Measurements from ENCODE around the gene RHOXF2. TPM values are rescaled to one million over a fixed set of nuclear protein-coding genes. Genes with fewer than 3 reads are reported as not detected.
"Not testable (repeated sequence)": the region's sequence is repeated elsewhere in the genome, so short reads cannot be mapped to it uniquely, and the experiment has no call there.

Gene RHOXF2
- total RNA-seq, 1 experiment from 2014 or later, result not detected

- no peak overlapping the region for H3K27ac Mint-ChIP-seq (ENCODE audit: unreplicated experiment)
- no peaks in the 10 kb centered on the region for H3K36me3 ChIP-seq (ENCODE audit: control insufficient read depth, insufficient read depth, low read length)
- ChIA-PET POLR2A (no interaction called here), CTCF (no interaction called here)
- H3K27me3 Mint-ChIP-seq (ENCODE audit: insufficient read depth, unreplicated experiment), result peaks cover 2% of the 10 kb centered on the region
- no peak for DNase-seq
- BruUV-seq (replicated peaks), result no TSS peak
- no peak overlapping the region for H3K4me3 ChIP-seq (ENCODE audit: low read depth, low read length)
- no peak for TF ChIP-seq CTCF (IDR thresholded peaks at IDR 0.05; ENCODE audit: insufficient read depth in 1 of 2, low read depth in 1 of 2, low read length in 1 of 2, severe bottlenecking in 1 of 2, unreplicated experiment in 1 of 2)
- peaks cover 7% of the 10 kb centered on the region for H3K4me1 Mint-ChIP-seq (ENCODE audit: low read depth, unreplicated experiment)
- no peaks in the 10 kb centered on the region for H3K4me1 ChIP-seq
- no peaks in the 10 kb centered on the region for H3K9me3 Mint-ChIP-seq (ENCODE audit: unreplicated experiment)
- H3K27me3 ChIP-seq (replicated peaks; ENCODE audit: control insufficient read depth, insufficient read depth, low read length), result no peaks in the 10 kb centered on the region
- no peaks in the 10 kb centered on the region for H3K9me3 ChIP-seq
- no peaks in the 10 kb centered on the region for H3K36me3 Mint-ChIP-seq (ENCODE audit: insufficient read depth, unreplicated experiment)
- H3K4me3 Mint-ChIP-seq (ENCODE audit: unreplicated experiment), result no peak overlapping the region
- intact Hi-C loops (cut with micrococcal nuclease; ENCODE audit: unreplicated experiment), result no loop called here
These were observed 38.2 kb upstream of the RHOXF2 start for GRCh38 chrX:120120223-120120622.

- POLR2A ChIA-PET, result no interaction called here
- no peak for TF ChIP-seq CTCF (IDR thresholded peaks at IDR 0.05; ENCODE audit: insufficient read depth in 1 of 2, low read depth in 1 of 2, low read length in 1 of 2, severe bottlenecking in 1 of 2, unreplicated experiment in 1 of 2)
- no peaks in the 10 kb centered on the region for H3K4me1 Mint-ChIP-seq (ENCODE audit: low read depth, unreplicated experiment)
These were observed 33.0 kb upstream of the RHOXF2 start for GRCh38 chrX:120125444-120125843.

GRCh38 chrX:120128306-120128846 is 30.0 kb upstream of the RHOXF2 start:
- CTCF ChIA-PET; H3K27me3 Mint-ChIP-seq (ENCODE audit: insufficient read depth, unreplicated experiment); H3K4me3 Mint-ChIP-seq (ENCODE audit: unreplicated experiment); H3K4me1 Mint-ChIP-seq (ENCODE audit: low read depth, unreplicated experiment); H3K36me3 Mint-ChIP-seq (ENCODE audit: insufficient read depth, unreplicated experiment); H3K27ac Mint-ChIP-seq (ENCODE audit: unreplicated experiment); BruUV-seq (replicated peaks); H3K9me3 Mint-ChIP-seq (ENCODE audit: unreplicated experiment); POLR2A ChIA-PET; H3K4me1 ChIP-seq; H3K27me3 ChIP-seq (replicated peaks; ENCODE audit: control insufficient read depth, insufficient read depth, low read length); intact Hi-C loops (cut with micrococcal nuclease; ENCODE audit: unreplicated experiment); H3K9me3 ChIP-seq; H3K4me3 ChIP-seq (ENCODE audit: low read depth, low read length); DNase-seq; H3K36me3 ChIP-seq (ENCODE audit: control insufficient read depth, insufficient read depth, low read length): not testable (repeated sequence)

More at GRCh38 chrX:120125444-120125843, 33.0 kb upstream of the RHOXF2 start:
- Mint-ChIP-seq H3K36me3 (ENCODE audit: insufficient read depth, unreplicated experiment) (no peaks in the 10 kb centered on the region), H3K27me3 (ENCODE audit: insufficient read depth, unreplicated experiment) (peaks cover 2% of the 10 kb centered on the region), H3K27ac (ENCODE audit: unreplicated experiment) (no peak overlapping the region), H3K4me3 (ENCODE audit: unreplicated experiment) (no peak overlapping the region), H3K9me3 (ENCODE audit: unreplicated experiment) (peaks cover 9% of the 10 kb centered on the region)
- no peaks in the 10 kb centered on the region for H3K36me3 ChIP-seq (ENCODE audit: control insufficient read depth, insufficient read depth, low read length)
- DNase-seq, result no peak
- H3K27me3 ChIP-seq (replicated peaks; ENCODE audit: control insufficient read depth, insufficient read depth, low read length), result no peaks in the 10 kb centered on the region
- no peak overlapping the region for H3K4me3 ChIP-seq (ENCODE audit: low read depth, low read length)
- H3K9me3 ChIP-seq, result no peaks in the 10 kb centered on the region
- BruUV-seq (replicated peaks), result no TSS peak
- H3K4me1 ChIP-seq, result no peaks in the 10 kb centered on the region
- CTCF ChIA-PET, result no interaction called here
- intact Hi-C loops (cut with micrococcal nuclease; ENCODE audit: unreplicated experiment), result no loop called here

GRCh38 chrX:120136128-120136527 is 22.3 kb upstream of the RHOXF2 start:
- no peaks in the 10 kb centered on the region for H3K4me1 ChIP-seq
- no peaks in the 10 kb centered on the region for H3K27me3 ChIP-seq (replicated peaks; ENCODE audit: control insufficient read depth, insufficient read depth, low read length)
- DNase-seq, result no peak
- intact Hi-C loops (cut with micrococcal nuclease; ENCODE audit: unreplicated experiment), result no loop called here
- Mint-ChIP-seq H3K4me3 (ENCODE audit: unreplicated experiment) (no peak overlapping the region), H3K27me3 (ENCODE audit: insufficient read depth, unreplicated experiment) (no peaks in the 10 kb centered on the region), H3K36me3 (ENCODE audit: insufficient read depth, unreplicated experiment) (no peaks in the 10 kb centered on the region), H3K4me1 (ENCODE audit: low read depth, unreplicated experiment) (no peaks in the 10 kb centered on the region), H3K9me3 (ENCODE audit: unreplicated experiment) (no peaks in the 10 kb centered on the region), H3K27ac (ENCODE audit: unreplicated experiment) (no peak overlapping the region)
- no peaks in the 10 kb centered on the region for H3K9me3 ChIP-seq
- ChIA-PET POLR2A (no interaction called here), CTCF (no interaction called here)
- H3K4me3 ChIP-seq (ENCODE audit: low read depth, low read length), result no peak overlapping the region
- BruUV-seq (replicated peaks), result no TSS peak
- no peaks in the 10 kb centered on the region for H3K36me3 ChIP-seq (ENCODE audit: control insufficient read depth, insufficient read depth, low read length)
- TF ChIP-seq CTCF (IDR thresholded peaks at IDR 0.05; ENCODE audit: insufficient read depth in 1 of 2, low read depth in 1 of 2, low read length in 1 of 2, severe bottlenecking in 1 of 2, unreplicated experiment in 1 of 2), result no peak

All from Caco-2 (cell line).